Activated gamma-delta T cell treated with anti-CD3 and anti-CD28 coated beads, Interleukin-2, amount 50 U/mL, for 16 hours (primary cell): Measurements from ENCODE around the gene SFN.
"Not testable (repeated sequence)": the region's sequence is repeated elsewhere in the genome, so short reads cannot be mapped to it uniquely, and the experiment has no call there.

Source experiments
- DNase-seq: peaks from one replicate; pipeline ENCODE4 v3.0.0-alpha.2; 2020; ENCODE audit warnings: low read depth

Gene SFN

GRCh38 chr1:26839339-26839722 lies 23.6 kb upstream of the SFN start:
- DNase-seq, result no peak

GRCh38 chr1:26839779-26840178 lies 23.2 kb upstream of the SFN start:
- DNase-seq, result no peak

GRCh38 chr1:26844424-26845196 lies 18.3 kb upstream of the SFN start:
- no peak for DNase-seq

- DNase-seq, result not testable (repeated sequence)
Measured at GRCh38 chr1:26847826-26848225, 15.1 kb upstream of the SFN start.

- no peak for DNase-seq
Measured at GRCh38 chr1:26848499-26848898, 14.4 kb upstream of the SFN start.

GRCh38 chr1:26848941-26849774 lies 13.8 kb upstream of the SFN start:
- no peak for DNase-seq

- no peak for DNase-seq
Measured at GRCh38 chr1:26851106-26851684, 11.8 kb upstream of the SFN start.

GRCh38 chr1:26852701-26853100 lies 10.2 kb upstream of the SFN start:
- DNase-seq, result no peak

GRCh38 chr1:26853156-26853555 lies 9.8 kb upstream of the SFN start:
- peak; percentile 72 for DNase-seq

- DNase-seq, result no peak
Measured at GRCh38 chr1:26853600-26853999, 9.3 kb upstream of the SFN start.

- no peak for DNase-seq
Measured at GRCh38 chr1:26854906-26855305, 8.0 kb upstream of the SFN start.

GRCh38 chr1:26855636-26856035 lies 7.3 kb upstream of the SFN start:
- no peak for DNase-seq

- DNase-seq, result no peak
Measured at GRCh38 chr1:26856181-26856580, 6.8 kb upstream of the SFN start.

- DNase-seq, result no peak
Measured at GRCh38 chr1:26856604-26857469, 6.1 kb upstream of the SFN start.

GRCh38 chr1:26857473-26858060 lies 5.4 kb upstream of the SFN start:
- no peak for DNase-seq

- no peak for DNase-seq
Measured at GRCh38 chr1:26858160-26858559, 4.8 kb upstream of the SFN start.

GRCh38 chr1:26858891-26859640 lies 3.9 kb upstream of the SFN start:
- DNase-seq, result no peak

- DNase-seq, result no peak
Measured at GRCh38 chr1:26861286-26861701, 1.7 kb upstream of the SFN start.

- DNase-seq, result no peak
Measured at GRCh38 chr1:26861889-26862378, 1.0 kb upstream of the SFN start.

GRCh38 chr1:26863685-26864077 lies 732 bp downstream of the SFN start:
- DNase-seq, result no peak
